GM23338 (cell line): ENCODE data around the gene PLXNC1. TPM values are rescaled to one million over a fixed set of nuclear protein-coding genes. Genes with fewer than 3 reads are reported as not detected.
A peak's percentile ranks its signal among the peaks of the same experiment; 100 is the strongest.

Experiments used
- ATAC-seq: fragments of 200-7000 bp; cut with Tn5 transposase; 3 replicates; pipeline ENCODE4 v1.9.1; 2020
- DNase-seq: peaks from one replicate; pipeline ENCODE4 v3.0.0-alpha.2; 2015; ENCODE audit warnings: low spot score
- H2AFZ ChIP-seq: fragments of 200-600 bp; sonication (generic); 2 replicates; pipeline ENCODE4 v1.8.0; 2016; ENCODE audit warnings: antibody characterized with exemption, mild to moderate bottlenecking, moderate library complexity
- H3F3A ChIP-seq: fragments of 200-600 bp; sonication (generic); replicated peaks from 2 replicates; pipeline ENCODE4 v1.8.0; 2017; ENCODE audit warnings: antibody characterized with exemption, mixed run types, low read depth
- H3K27ac ChIP-seq: fragments of 200-600 bp; sonication (generic); 2 replicates; pipeline ENCODE4 v1.6.1; 2016; ENCODE audit warnings: low read depth
- H3K27me3 ChIP-seq: fragments of 200-600 bp; sonication (generic); 2 replicates; pipeline ENCODE4 v1.8.0; 2016; ENCODE audit warnings: mild to moderate bottlenecking, mixed run types, moderate library complexity; ENCODE audit not compliant: insufficient read depth
- H3K36me3 ChIP-seq: fragments of 200-600 bp; sonication (generic); 2 replicates; pipeline ENCODE4 v1.8.0; 2016; ENCODE audit warnings: mild to moderate bottlenecking; ENCODE audit not compliant: insufficient read depth
- H3K4me1 ChIP-seq: fragments of 200-600 bp; sonication (generic); 2 replicates; pipeline ENCODE4 v1.8.0; 2016; ENCODE audit warnings: mild to moderate bottlenecking, moderate library complexity; ENCODE audit not compliant: insufficient read depth
- H3K4me2 ChIP-seq: fragments of 200-600 bp; sonication (generic); 2 replicates; pipeline ENCODE4 v1.7.1; 2017; ENCODE audit warnings: mixed run types
- H3K4me3 ChIP-seq: fragments of 200-600 bp; sonication (generic); 2 replicates; pipeline ENCODE4 v1.6.1; 2016; ENCODE audit warnings: mixed run types
- H3K79me2 ChIP-seq: fragments of 200-600 bp; sonication (generic); replicated peaks from 2 replicates; pipeline ENCODE4 v1.8.0; 2017; ENCODE audit warnings: mild to moderate bottlenecking; ENCODE audit not compliant: insufficient read depth
- H3K9me2 ChIP-seq: fragments of 200-600 bp; sonication (generic); 2 replicates; pipeline ENCODE4 v1.8.0; 2017; ENCODE audit not compliant: insufficient read depth
- H4K20me1 ChIP-seq: fragments of 200-600 bp; sonication (generic); replicated peaks from 2 replicates; pipeline ENCODE4 v1.8.0; 2017; ENCODE audit warnings: mild to moderate bottlenecking; ENCODE audit not compliant: insufficient read depth
- H3K27ac Mint-ChIP-seq: 2 replicates; pipeline ENCODE4 v1.8.0; 2020; ENCODE audit warnings: inconsistent platforms, mild to moderate bottlenecking, moderate library complexity, mixed read lengths
- H3K27me3 Mint-ChIP-seq: 3 replicates; pipeline ENCODE4 v1.8.0; 2022; ENCODE audit warnings: low read depth, mild to moderate bottlenecking, moderate library complexity, mixed read lengths, inconsistent platforms; ENCODE audit not compliant: insufficient read depth, poor library complexity
- H3K36me3 Mint-ChIP-seq: 3 replicates; pipeline ENCODE4 v1.8.0; 2021; ENCODE audit warnings: low read depth, mild to moderate bottlenecking, inconsistent platforms, moderate library complexity, mixed read lengths
- H3K4me1 Mint-ChIP-seq: 3 replicates; pipeline ENCODE4 v1.8.0; 2020; ENCODE audit warnings: mild to moderate bottlenecking, inconsistent platforms, mixed read lengths
- H3K4me3 Mint-ChIP-seq: 3 replicates; pipeline ENCODE4 v1.8.0; 2021; ENCODE audit warnings: moderate library complexity, mild to moderate bottlenecking, inconsistent platforms, mixed read lengths
- H3K9me3 Mint-ChIP-seq: 3 replicates; pipeline ENCODE4 v1.8.0; 2020; ENCODE audit warnings: moderate library complexity, mild to moderate bottlenecking, inconsistent platforms, mixed read lengths
- CREB1 ChIP-seq: fragments of 250-450 bp; sonication (Bioruptor Pico); IDR thresholded peaks from 2 replicates; pipeline ENCODE4 v1.5.0; 2020; ENCODE audit warnings: low read depth, mild to moderate bottlenecking, moderate library complexity
- JUNB ChIP-seq: IDR thresholded peaks from one replicate; pipeline ENCODE4 v1.6.1; 2016; ENCODE audit warnings: antibody characterized with exemption; ENCODE audit not compliant: unreplicated experiment
- NANOG ChIP-seq: IDR thresholded peaks from 2 replicates; pipeline ENCODE4 v1.6.1; 2016; ENCODE audit warnings: antibody characterized with exemption, borderline replicate concordance
- POLR2AphosphoS5 ChIP-seq: IDR thresholded peaks from 2 replicates; pipeline ENCODE4 v1.6.1; 2016; ENCODE audit warnings: antibody characterized with exemption, low read depth
- ZNF462 ChIP-seq: fragments of 250-450 bp; sonication (Bioruptor Pico); IDR thresholded peaks from 2 replicates; pipeline ENCODE4 v1.5.0; 2020; ENCODE audit warnings: mild to moderate bottlenecking, moderate library complexity
- polyA plus RNA-seq: library from polyadenylated mRNA; unstranded; fragments of >200 nt; fragmentation: Nextera tagmentation; extraction: Ambion mirVana; gene quantifications from 2 replicates; pipeline ENCODE4 v1.2.1, GENCODE V29; 2016
- total RNA-seq: library from RNA; depleted of rRNA; stranded (reverse); fragments of >200 nt; shearing (Covaris generic); gene quantifications from 2 replicates; pipeline ENCODE4 v1.2.3, GENCODE V29; 2014

The PLXNC1 gene
- total and polyA plus RNA-seq, 2 experiments from 2014 or later: 1.9 to 6.5 TPM

- peak; percentile 99 for ATAC-seq
- Mint-ChIP-seq H3K9me3 (no peaks in the 10 kb centered on the region), H3K4me1 (peaks cover 43% of the 10 kb centered on the region), H3K27me3 (no peaks in the 10 kb centered on the region), H3K4me3 (peak overlapping the region; percentile 7; the same call in 1 of the 3 replicates), H3K27ac (peak overlapping the region; percentile 68), H3K36me3 (peaks cover 33% of the 10 kb centered on the region)
- TF ChIP-seq ZNF462 (peak; percentile 94), NANOG (peak; percentile 87), CREB1 (CRISPR knock-in tag) (peak; percentile 37; the same call in 1 of the 2 replicates), POLR2AphosphoS5 (peak; percentile 50), JUNB (no peak)
- peaks cover 4% of the 10 kb centered on the region; the same call in 1 of the 2 replicates for H3F3A ChIP-seq
- H3K36me3 ChIP-seq: 0 out of 2 replicates have a peak, but pooled peaks cover 3% of the 10 kb centered on the region
- no peak overlapping the region for H2AFZ ChIP-seq
- peak; percentile 88 for DNase-seq
- no peaks in the 10 kb centered on the region for H3K79me2 ChIP-seq
- H3K4me2 ChIP-seq: peak overlapping the region; percentile 29
- H3K9me2 ChIP-seq: no peaks in the 10 kb centered on the region
- H3K4me1 ChIP-seq: peaks cover 33% of the 10 kb centered on the region
- no peaks in the 10 kb centered on the region for H4K20me1 ChIP-seq
- 0 out of 2 replicates have a peak overlapping the region, but pooled peaks have one; percentile 8 for H3K4me3 ChIP-seq
- H3K27me3 ChIP-seq: no peaks in the 10 kb centered on the region
- H3K27ac ChIP-seq: peak overlapping the region; percentile 95
Observed at GRCh38 chr12:94304566-94305061, 156.2 kb downstream of the PLXNC1 start.
